H1 (cell line): Measurements from ENCODE around the gene PRRT2. TPM values are rescaled to one million over a fixed set of nuclear protein-coding genes. Genes with fewer than 3 reads are reported as not detected.

Source experiments
- CTCF ChIA-PET: fragments of 300-600 bp; sonication (Branson Sonifier 250); formaldehyde crosslinking; loops from one replicate; lab custom pipeline; 2021; ENCODE audit not compliant: partially characterized antibody; lab: Charles Lee
- POLR2A ChIA-PET: fragments of 300-600 bp; sonication (Branson Sonifier 250); formaldehyde crosslinking; loops from one replicate; lab custom pipeline; 2021; ENCODE audit warnings: inconsistent platforms; ENCODE audit not compliant: partially characterized antibody; lab: Charles Lee
- DNase-seq, 2 experiments: peaks; one replicate each; pipeline versions ENCODE4 v3.0.0 to v3.0.0-alpha.2; 2010 to 2022; ENCODE audit warnings: low spot score in 2 of 2, low read depth in 1 of 2, mixed read lengths in 1 of 2
- FAIRE-seq: peaks from 2 replicates; lab custom pipeline; 2011; peaks lifted over from hg19 to GRCh38; lab: Jason Lieb, UNC
- H2AFZ ChIP-seq: 2 replicates; pipeline ENCODE4 v1.8.1; 2012; ENCODE audit warnings: low read length, inconsistent platforms
- H2AK5ac ChIP-seq: 2 replicates; pipeline ENCODE4 v1.6.1; 2013; ENCODE audit warnings: low read depth, low read length
- H2BK120ac ChIP-seq: replicated peaks from 2 replicates; pipeline ENCODE3; 2013; ENCODE audit warnings: low read depth, low read length, inconsistent platforms
- H2BK12ac ChIP-seq: 2 replicates; pipeline ENCODE4 v1.6.1; 2013; ENCODE audit warnings: low read depth, low read length
- H2BK15ac ChIP-seq: 2 replicates; pipeline ENCODE4 v1.6.1; 2013; ENCODE audit warnings: low read length
- H2BK20ac ChIP-seq: 2 replicates; pipeline ENCODE4 v1.6.1; 2013; ENCODE audit warnings: low read length
- H2BK5ac ChIP-seq: 2 replicates; pipeline ENCODE4 v1.6.1; 2013; ENCODE audit warnings: low read depth, low read length
- H3K14ac ChIP-seq: 2 replicates; pipeline ENCODE4 v1.6.1; 2013; ENCODE audit warnings: inconsistent platforms; ENCODE audit not compliant: insufficient read length
- H3K18ac ChIP-seq: 2 replicates; pipeline ENCODE4 v1.6.1; 2013; ENCODE audit warnings: low read length; ENCODE audit errors: extremely low read depth
- H3K23ac ChIP-seq: 2 replicates; pipeline ENCODE4 v1.6.1; 2013; ENCODE audit warnings: inconsistent platforms; ENCODE audit not compliant: insufficient read length
- H3K23me2 ChIP-seq: 2 replicates; pipeline ENCODE4 v1.6.1; 2013; ENCODE audit warnings: low read depth, low read length
- H3K27ac ChIP-seq: 2 replicates; pipeline ENCODE4 v1.6.1; 2011; ENCODE audit warnings: low read depth, low read length, inconsistent platforms
- H3K27me3 ChIP-seq, 4 experiments: replicated peaks in 1 of 4; 1 replicate in 1 of 4; 2 replicates in 3 of 4; pipeline versions ENCODE4 v1.6.1 to v1.8.1; 2011 to 2013; ENCODE audit warnings: low read length in 3 of 4, mild to moderate bottlenecking in 3 of 4, inconsistent platforms in 2 of 4, mixed read lengths in 2 of 4, moderate library complexity in 1 of 4; ENCODE audit not compliant: control insufficient read depth in 3 of 4, insufficient read depth in 3 of 4; ENCODE audit errors: extremely low read depth in 1 of 4
- H3K36me3 ChIP-seq, 4 experiments: 2 replicates each; pipeline versions ENCODE4 v1.6.1 to v1.8.1; 2011 to 2013; ENCODE audit warnings: mild to moderate bottlenecking in 4 of 4, low read length in 3 of 4, moderate library complexity in 2 of 4, control low read depth in 1 of 4, inconsistent platforms in 1 of 4; ENCODE audit not compliant: insufficient read depth in 4 of 4, control insufficient read depth in 2 of 4
- H3K4ac ChIP-seq: replicated peaks from 2 replicates; pipeline ENCODE3; 2013; ENCODE audit warnings: low read length, low read depth, mixed read lengths, inconsistent platforms; ENCODE audit not compliant: insufficient read length
- H3K4me1 ChIP-seq, 4 experiments: replicated peaks in 1 of 4; 1 replicate in 1 of 4; 2 replicates in 3 of 4; pipeline versions ENCODE4 v1.6.1 to v1.8.1; 2011 to 2013; ENCODE audit warnings: low read length in 3 of 4, inconsistent platforms in 2 of 4, mixed read lengths in 1 of 4; ENCODE audit not compliant: insufficient read depth in 4 of 4, control insufficient read depth in 3 of 4
- H3K4me2 ChIP-seq, 2 experiments: 2 replicates each; pipeline versions ENCODE4 v1.6.1 to v1.8.1; 2011 to 2013; ENCODE audit warnings: low read depth in 2 of 2, low read length in 2 of 2, control low read depth in 1 of 2, inconsistent platforms in 1 of 2, mild to moderate bottlenecking in 1 of 2; ENCODE audit not compliant: insufficient read depth in 1 of 2
- H3K4me3 ChIP-seq, 4 experiments: fragments of 200-600, 300-600 bp in 1 of 4; sonication (generic), shearing (Covaris generic), sonication (Bioruptor Twin) in 1 of 4; 2 replicates each; pipeline versions ENCODE4 v1.5.1 to v1.8.1; 2011 to 2016; ENCODE audit warnings: low read length in 4 of 4, low read depth in 3 of 4, control low read depth in 2 of 4, inconsistent platforms in 2 of 4, mild to moderate bottlenecking in 2 of 4, mixed read lengths in 1 of 4, moderate library complexity in 1 of 4; ENCODE audit not compliant: insufficient read depth in 2 of 4; ENCODE audit errors: extremely low read depth in 1 of 4
- H3K56ac ChIP-seq: replicated peaks from 2 replicates; pipeline ENCODE3; 2013; ENCODE audit warnings: low read depth, mild to moderate bottlenecking, mixed read lengths, low read length, inconsistent platforms; ENCODE audit not compliant: insufficient read length
- H3K79me1 ChIP-seq: 2 replicates; pipeline ENCODE4 v1.6.1; 2013; ENCODE audit warnings: low read depth, low read length, control low read depth
- H3K79me2 ChIP-seq, 2 experiments: 2 replicates each; pipeline versions ENCODE4 v1.6.1 to v1.8.1; 2012 to 2013; ENCODE audit warnings: low read length in 2 of 2, mild to moderate bottlenecking in 2 of 2, inconsistent platforms in 1 of 2; ENCODE audit not compliant: insufficient read depth in 2 of 2, control insufficient read depth in 1 of 2
- H3K9ac ChIP-seq, 4 experiments: replicated peaks in 1 of 4; 1 replicate in 1 of 4; 2 replicates in 3 of 4; pipeline versions ENCODE4 v1.6.1 to v1.8.1; 2011 to 2013; ENCODE audit warnings: low read depth in 3 of 4, low read length in 3 of 4, control low read depth in 2 of 4, mild to moderate bottlenecking in 2 of 4, moderate library complexity in 2 of 4, inconsistent platforms in 1 of 4; ENCODE audit errors: extremely low read depth in 1 of 4
- H3K9me3 ChIP-seq, 2 experiments: 2 replicates each; pipeline versions ENCODE4 v1.6.1 to v1.8.1; 2012 to 2013; ENCODE audit warnings: mild to moderate bottlenecking in 2 of 2, moderate library complexity in 2 of 2, control low read depth in 1 of 2, inconsistent platforms in 1 of 2, low read depth in 1 of 2, low read length in 1 of 2, mixed read lengths in 1 of 2; ENCODE audit not compliant: insufficient read depth in 2 of 2
- H4K20me1 ChIP-seq, 2 experiments: replicated peaks in 1 of 2; 2 replicates each; pipeline versions ENCODE3 to v1.8.1; 2011 to 2013; ENCODE audit warnings: inconsistent platforms in 2 of 2, low read length in 2 of 2, mild to moderate bottlenecking in 1 of 2; ENCODE audit not compliant: insufficient read depth in 2 of 2, control insufficient read depth in 1 of 2
- H4K5ac ChIP-seq: 2 replicates; pipeline ENCODE4 v1.6.1; 2013; ENCODE audit warnings: low read length, low read depth, mixed read lengths, inconsistent platforms; ENCODE audit not compliant: insufficient read length
- H4K8ac ChIP-seq: 2 replicates; pipeline ENCODE4 v1.8.0; 2013; ENCODE audit warnings: mild to moderate bottlenecking, moderate library complexity, low read length, inconsistent platforms; ENCODE audit not compliant: insufficient read depth; ENCODE audit errors: extremely low read depth
- H4K91ac ChIP-seq: replicated peaks from 2 replicates; pipeline ENCODE3; 2013; ENCODE audit warnings: low read length, mixed read lengths, inconsistent platforms; ENCODE audit not compliant: insufficient read length
- ASH2L ChIP-seq: fragments of 200-600, 300-600 bp; sonication (generic); IDR thresholded peaks from one replicate; pipeline ENCODE4 v1.7.1; 2017; ENCODE audit warnings: low read length
- HDAC2 ChIP-seq, 2 experiments: fragments of 300-600 bp in 1 of 2; sonication (generic) in 1 of 2; IDR thresholded peaks; 2 replicates each; pipeline ENCODE4 v1.6.1; 2011 to 2012; ENCODE audit warnings: low read depth in 2 of 2, low read length in 2 of 2, mild to moderate bottlenecking in 2 of 2, moderate library complexity in 2 of 2, borderline replicate concordance in 1 of 2, inconsistent platforms in 1 of 2
- KDM5A ChIP-seq: fragments of 200-600 bp; IDR thresholded peaks from 2 replicates; pipeline ENCODE4 v1.7.1; 2012; ENCODE audit warnings: mild to moderate bottlenecking, low read length, inconsistent platforms, mixed read lengths
- RBBP5 ChIP-seq: IDR thresholded peaks from 2 replicates; pipeline ENCODE4 v1.7.1; 2012; ENCODE audit warnings: low read depth, mild to moderate bottlenecking, inconsistent platforms, low read length, moderate library complexity, borderline replicate concordance
- SAP30 ChIP-seq: fragments of 300-600 bp; sonication (generic); IDR thresholded peaks from 2 replicates; pipeline ENCODE4 v1.7.1; 2012; ENCODE audit warnings: low read length, moderate library complexity, mild to moderate bottlenecking, inconsistent platforms; ENCODE audit not compliant: insufficient read depth, insufficient replicate concordance
- SIN3A ChIP-seq, 2 experiments: IDR thresholded peaks in 1 of 2; conservative IDR thresholded peaks in 1 of 2; 2 replicates each; pipeline ENCODE4 v1.6.1; 2011 to 2012; ENCODE audit warnings: low read length in 2 of 2, improper control_type of control experiment in 1 of 2, low read depth in 1 of 2, mild to moderate bottlenecking in 1 of 2
- WGBS, 2 experiments: shearing (Covaris generic) in 1 of 2; methylation state at CpG; one replicate each; pipeline versions ENCODE4 v1.1.6 to v1.1.7; 2013 to 2015; ENCODE audit warnings: low lambda C conversion rate in 2 of 2, mixed read lengths in 2 of 2, inconsistent platforms in 1 of 2, low coverage in 1 of 2, missing lambda C conversion rate in 1 of 2; ENCODE audit not compliant: insufficient replicate concordance in 2 of 2, insufficient coverage in 1 of 2, insufficient read length in 1 of 2; ENCODE audit errors: extremely low coverage in 1 of 2, missing lambda C conversion rate in 1 of 2; 5-methylcytosine and 5-hydroxymethylcytosine counted together
- long read RNA-seq, 2 experiments: library from RNA in 1 of 2; library from capped mRNA in 1 of 2; stranded (forward); transcript quantifications; one replicate each; pipeline ENCODE4 v2.0.0, GENCODE V29; 2021; ENCODE audit warnings: inconsistent platforms in 1 of 2
- polyA minus RNA-seq, 3 experiments: library from RNA; depleted of rRNA, polyadenylated mRNA; stranded (reverse); fragments of >200 nt; gene quantifications; 1 replicate in 2 of 3; 2 replicates in 1 of 3; pipeline ENCODE4 v1.2.3, GENCODE V29; 2011
- polyA plus RNA-seq, 7 experiments: library from polyadenylated mRNA; depleted of rRNA in 3 of 7; stranded (reverse) in 5 of 7; unstranded in 2 of 7; fragments of >200 nt in 5 of 7; fragments of 200-250 nt in 2 of 7; gene quantifications; 1 replicate in 5 of 7; 2 replicates in 1 of 7; 4 replicates in 1 of 7; pipeline versions ENCODE4 v1.2.1 to v1.2.3, GENCODE V29; 2011 to 2013; ENCODE audit warnings: missing spikeins in 2 of 7, mixed read lengths in 2 of 7
- total RNA-seq: library from RNA; stranded (reverse); fragmentation: NEBNext Ultra II Directional; extraction: Animal tissue kit (Norgen Biotek cat#: 25700); gene quantifications from 2 replicates; pipeline ENCODE4 v1.2.1, GENCODE V29; 2021

The PRRT2 gene
- total RNA-seq (12.8 and 16.6 TPM in 2 replicates), polyA plus RNA-seq (2011; rRNA removed) (32.6 and 49.7 TPM in 2 replicates), polyA minus RNA-seq (2011; rRNA and poly(A)+ RNA removed) (4.5 and 8.5 TPM in 2 replicates)
- polyA plus RNA-seq (2011; cell fraction: cytosol; rRNA removed): 36.1 TPM
- 233 TPM for polyA plus RNA-seq (2011; cell fraction: nucleus; rRNA removed)
- 25.4 to 32.2 TPM (median 26.8 TPM) in 4 replicates for polyA plus RNA-seq (2012, experiment 1 of 2)
- polyA plus RNA-seq (2012, experiment 2 of 2): 12.5 TPM
- 16.5 TPM for polyA plus RNA-seq (2013, experiment 1 of 2)
- polyA plus RNA-seq (2013, experiment 2 of 2): 13.8 TPM
- polyA minus RNA-seq (2011; cell fraction: cytosol; rRNA and poly(A)+ RNA removed): 5.9 TPM
- polyA minus RNA-seq (2011; cell fraction: nucleus; rRNA and poly(A)+ RNA removed): 29.9 TPM
- long read RNA-seq, experiment 1: 0 reads
- long read RNA-seq, experiment 2, partial matches to known transcripts: 11 of 11 reads
- long read RNA-seq, experiment 2, other reads (novel, unspliced or antisense): 0 of 11 reads

DNA sequence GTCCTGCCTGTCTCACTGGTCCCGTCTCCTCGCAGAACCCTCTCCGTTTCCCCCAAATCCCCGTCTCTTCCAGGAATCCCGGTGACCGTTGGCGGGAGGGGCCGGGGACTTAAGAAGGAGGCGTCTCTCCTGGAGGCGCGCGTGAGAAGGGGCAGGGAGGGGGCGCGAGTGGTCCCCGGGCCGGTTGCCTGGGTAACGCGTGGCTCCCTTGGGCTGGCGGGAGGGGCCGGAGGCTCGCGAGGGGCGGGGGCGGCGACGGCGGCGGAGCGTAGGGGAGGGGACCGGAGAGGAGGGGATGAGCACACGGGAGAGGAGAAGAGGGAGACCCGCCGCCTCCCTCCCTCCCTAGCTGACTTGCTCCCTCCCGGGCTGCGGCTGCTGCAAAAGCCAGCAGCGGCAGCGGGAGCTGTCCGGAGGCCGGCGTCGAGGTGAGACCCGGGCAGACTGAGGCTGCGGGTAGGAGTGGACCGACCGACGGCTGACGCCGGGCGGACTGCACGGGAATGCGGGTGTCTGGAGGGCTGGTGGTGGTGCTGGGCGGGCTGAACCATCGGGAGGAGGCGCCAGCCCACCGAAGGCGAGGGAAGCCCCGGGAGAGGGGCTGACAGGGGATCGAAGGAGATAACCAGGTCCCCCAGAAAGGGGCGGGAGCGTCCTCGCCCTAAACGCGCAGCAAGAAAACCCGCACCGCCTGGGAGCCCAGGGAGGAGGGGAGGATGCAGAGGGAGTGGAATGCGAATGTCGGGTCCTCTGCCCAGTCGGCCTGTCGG is at the start of gene PRRT2:
Gene PRRT2 (plus strand): TSS at position 298 of the 770 bp plus-strand sequence. CDS start 862 bp downstream, outside the sequence.
- peak within 1 kb of the TSS; percentile 75 to 85 (median 82) for H3K4me3 ChIP-seq
- peak; percentile 88 for TF ChIP-seq SAP30
- TF ChIP-seq ASH2L: peak; percentile 25
- TF ChIP-seq KDM5A: no peak
- 0 out of 4 replicates have a peak, but pooled peaks of 1 of the 2 experiments have one; percentile 19 for TF ChIP-seq HDAC2 (IDR thresholded peaks at IDR 0.05; ENCODE audit: borderline replicate concordance in 1 of 2, low read depth in 2 of 2, low read length in 2 of 2)
- peak in 1 of 2 experiments; percentile 50; a peak in 2 of 4 replicates for TF ChIP-seq SIN3A (conservative IDR thresholded peaks at IDR 0.05 in 1 of 2, IDR thresholded peaks at IDR 0.05 in 1 of 2; ENCODE audit: low read depth in 1 of 2, low read length in 2 of 2)
- 0 out of 2 replicates have a peak, but pooled peaks have one; percentile 51 for TF ChIP-seq RBBP5
- TF ChIP-seq, all 59 proteins: peak for 5
- Histone ChIP-seq H3K18ac (peak within 1 kb of the TSS; percentile 65), H3K27me3 (no peaks in the 10 kb centered on the region), H3K9me3 (no peaks in the 10 kb centered on the region), H3K4ac (peak within 1 kb of the TSS; percentile 65), H2BK5ac (peak within 1 kb of the TSS; percentile 92; the same call in 1 of the 2 replicates), H3K27ac (peak within 1 kb of the TSS; percentile 64), H4K8ac (peak within 1 kb of the TSS; percentile 88), H3K56ac (peak within 1 kb of the TSS; percentile 34), H3K9ac (peak within 1 kb of the TSS in 3 of 4 experiments; percentile 50 to 54 (median 51); a peak in 5 of 7 replicates), H3K23ac (no peak within 1 kb of the TSS), H2BK15ac (peak within 1 kb of the TSS; percentile 61; the same call in 1 of the 2 replicates), H2AFZ (no peak within 1 kb of the TSS), H3K4me2 (peak within 1 kb of the TSS; percentile 91 to 92), H3K4me1 (peaks cover 0 to 52% (median 42%) of the 10 kb centered on the region in 4 experiments; a peak in 6 of 7 replicates), H3K23me2 (peaks cover 39% of the 10 kb centered on the region), H4K5ac (peak within 1 kb of the TSS; percentile 73), H2BK120ac (no peak within 1 kb of the TSS), H3K36me3 (peaks cover 6 to 25% (median 10%) of the 10 kb centered on the region in 4 experiments), H4K20me1 (peaks cover 15 to 21% of the 10 kb centered on the region in 2 experiments), H2BK20ac (no peak within 1 kb of the TSS), H3K14ac (no peak within 1 kb of the TSS), H3K79me2 (peaks cover 7 to 34% of the 10 kb centered on the region in 2 experiments), H4K91ac (peak within 1 kb of the TSS; percentile 90), H3K79me1 (no peaks in the 10 kb centered on the region; the same call in 1 of the 2 replicates), H2AK5ac (no peak within 1 kb of the TSS), H2BK12ac (peak within 1 kb of the TSS; percentile 19; the same call in 1 of the 2 replicates)
- WGBS, 2 experiments: 1% methylated on average over 34 of the region's 69 CpGs; no CpG with 5 or more reads in 1 of the 2 experiments
- ChIA-PET POLR2A (interaction anchor here (0.6 to 4.0 kb wide), 23 partner anchors 9 to 219 kb away, joined by 3 to 31 read pairs (median 4); partner anchors contain the start of genes ASPHD1, CDIPT, HIRIP3 and KIF22), CTCF (interaction anchor here (0.6 to 1.2 kb wide), 3 partner anchors 36 to 165 kb away, joined by 3 to 5 read pairs (median 4); no protein-coding TSS in a partner anchor)
- DNase-seq (peak in 1 of 2 experiments; percentile 80), FAIRE-seq (no peak)
